ENCODE data around the gene POLR2J.
"Not testable (repeated sequence)": the region's sequence is repeated elsewhere in the genome, so short reads cannot be mapped to it uniquely, and the experiment has no call there.

DNA sequence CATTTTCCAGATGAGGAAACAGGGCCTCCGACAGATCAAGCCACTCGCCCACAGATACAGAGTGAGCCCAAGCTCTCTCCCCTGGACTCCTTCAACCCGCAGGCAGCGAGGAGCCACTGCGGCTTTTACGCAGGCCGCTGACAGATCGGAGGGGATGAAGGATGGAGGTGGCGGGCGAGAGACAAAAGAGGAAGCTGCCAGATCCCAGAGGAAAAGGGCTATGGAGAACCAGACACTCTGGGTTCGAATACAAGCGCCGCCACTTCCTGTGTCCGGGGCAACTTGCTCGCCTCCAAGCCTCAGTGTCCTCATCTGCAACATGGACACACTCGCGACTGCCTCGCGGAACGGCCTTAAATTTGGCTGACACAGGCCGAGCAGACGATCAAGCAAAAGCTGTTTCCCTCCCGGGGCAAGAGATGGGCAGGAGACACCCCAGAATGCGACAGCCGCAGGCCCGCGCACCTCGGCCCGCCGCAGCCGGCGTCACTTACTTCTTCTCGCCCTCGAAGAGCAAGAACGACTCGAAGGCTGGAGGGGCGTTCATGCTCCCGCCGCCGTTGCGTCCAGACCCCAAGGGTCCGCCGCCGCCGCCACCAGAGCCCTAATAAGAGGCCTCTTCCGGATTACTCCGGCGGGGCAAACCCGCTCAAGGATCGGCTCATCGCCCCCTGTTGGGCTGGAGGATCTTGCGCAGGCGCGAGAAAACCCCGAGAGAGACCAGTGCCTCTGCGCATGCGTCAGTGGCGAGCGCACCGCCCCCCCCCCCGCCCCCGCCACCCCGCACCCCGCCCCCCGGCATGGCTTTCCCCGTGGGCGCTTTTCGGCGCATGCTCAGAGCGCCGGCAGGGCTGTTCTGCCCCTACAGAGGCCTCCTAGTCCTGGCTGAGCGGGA lies at the start of gene POLR2J:
- not testable (repeated sequence) for TF ChIP-seq HDGF (IDR thresholded peaks at IDR 0.05; ENCODE audit: borderline replicate concordance); BHLHE40 (IDR thresholded peaks at IDR 0.05; ENCODE audit: borderline replicate concordance); SP1 (IDR thresholded peaks at IDR 0.05); NFRKB (IDR thresholded peaks at IDR 0.05); FOXK2 (IDR thresholded peaks at IDR 0.05); ARNT (IDR thresholded peaks at IDR 0.05); FOXM1 (IDR thresholded peaks at IDR 0.05; ENCODE audit: borderline replicate concordance); TARDBP (IDR thresholded peaks at IDR 0.05); ZNF384 (IDR thresholded peaks at IDR 0.05)
- TF ChIP-seq, protein P1, sequence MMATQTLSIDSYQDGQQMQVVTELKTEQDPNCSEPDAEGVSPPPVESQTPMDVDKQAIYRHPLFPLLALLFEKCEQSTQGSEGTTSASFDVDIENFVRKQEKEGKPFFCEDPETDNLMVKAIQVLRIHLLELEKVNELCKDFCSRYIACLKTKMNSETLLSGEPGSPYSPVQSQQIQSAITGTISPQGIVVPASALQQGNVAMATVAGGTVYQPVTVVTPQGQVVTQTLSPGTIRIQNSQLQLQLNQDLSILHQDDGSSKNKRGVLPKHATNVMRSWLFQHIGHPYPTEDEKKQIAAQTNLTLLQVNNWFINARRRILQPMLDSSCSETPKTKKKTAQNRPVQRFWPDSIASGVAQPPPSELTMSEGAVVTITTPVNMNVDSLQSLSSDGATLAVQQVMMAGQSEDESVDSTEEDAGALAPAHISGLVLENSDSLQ (IDR thresholded peaks at IDR 0.05): not testable (repeated sequence)
